H9 (cell line): ENCODE results near the gene KSR1. TPM values are rescaled to one million over a fixed set of nuclear protein-coding genes. Genes with fewer than 3 reads are reported as not detected.

ENCODE experiments used
- DNase-seq: peaks from one replicate; pipeline ENCODE4 v3.0.0-alpha.2; 2017
- H2AFZ ChIP-seq: one replicate; pipeline ENCODE4 v1.6.1; 2013; ENCODE audit warnings: mild to moderate bottlenecking, low read length, control low read depth, moderate library complexity
- H2AK5ac ChIP-seq: 2 replicates; pipeline ENCODE4 v1.6.1; 2013; ENCODE audit warnings: low read length, control low read depth, mixed read lengths; ENCODE audit not compliant: insufficient read length
- H2BK120ac ChIP-seq: one replicate; pipeline ENCODE4 v1.6.1; 2013; ENCODE audit warnings: low read depth, mild to moderate bottlenecking, low read length, control low read depth, inconsistent platforms; ENCODE audit not compliant: poor library complexity, severe bottlenecking
- H2BK12ac ChIP-seq: 2 replicates; pipeline ENCODE4 v1.6.1; 2013; ENCODE audit warnings: low read length, control low read depth, mixed read lengths, low read depth; ENCODE audit not compliant: insufficient read length
- H2BK15ac ChIP-seq: 2 replicates; pipeline ENCODE4 v1.6.1; 2013; ENCODE audit warnings: low read depth, low read length, control low read depth
- H2BK20ac ChIP-seq: one replicate; pipeline ENCODE4 v1.6.1; 2013; ENCODE audit warnings: low read depth, mild to moderate bottlenecking, low read length, control low read depth, inconsistent platforms; ENCODE audit not compliant: poor library complexity, severe bottlenecking
- H2BK5ac ChIP-seq: 2 replicates; pipeline ENCODE4 v1.6.1; 2013; ENCODE audit warnings: low read length, control low read depth, mixed read lengths; ENCODE audit not compliant: insufficient read length
- H3K14ac ChIP-seq: 2 replicates; pipeline ENCODE4 v1.6.1; 2013; ENCODE audit warnings: low read length, control low read depth; ENCODE audit not compliant: insufficient read depth
- H3K18ac ChIP-seq: 2 replicates; pipeline ENCODE4 v1.6.1; 2013; ENCODE audit warnings: low read depth, mild to moderate bottlenecking, mixed read lengths, low read length, control low read depth; ENCODE audit not compliant: insufficient read length
- H3K23ac ChIP-seq: 2 replicates; pipeline ENCODE4 v1.6.1; 2013; ENCODE audit warnings: low read length, control low read depth, mixed read lengths, low read depth; ENCODE audit not compliant: insufficient read length
- H3K23me2 ChIP-seq: 2 replicates; pipeline ENCODE4 v1.6.1; 2013; ENCODE audit warnings: low read depth, mild to moderate bottlenecking, mixed read lengths, low read length, control low read depth; ENCODE audit not compliant: insufficient read length, poor library complexity, severe bottlenecking
- H3K27ac ChIP-seq: 2 replicates; pipeline ENCODE4 v1.5.1; 2013; ENCODE audit warnings: low read length, control low read depth, mixed read lengths, low read depth; ENCODE audit not compliant: insufficient read length
- H3K27me3 ChIP-seq: 2 replicates; pipeline ENCODE4 v1.6.1; 2013; ENCODE audit warnings: low read length, control low read depth, inconsistent platforms; ENCODE audit not compliant: insufficient read depth
- H3K4ac ChIP-seq: 2 replicates; pipeline ENCODE4 v1.6.1; 2013; ENCODE audit warnings: low read depth, mild to moderate bottlenecking, control low read depth, inconsistent platforms, low read length, moderate library complexity
- H3K4me1 ChIP-seq: 2 replicates; pipeline ENCODE4 v1.6.1; 2013; ENCODE audit warnings: low read length, control low read depth, inconsistent platforms; ENCODE audit not compliant: insufficient read depth
- H3K4me2 ChIP-seq: 2 replicates; pipeline ENCODE4 v1.6.1; 2013; ENCODE audit warnings: low read length, control low read depth, mixed read lengths; ENCODE audit not compliant: insufficient read length, insufficient read depth
- H3K56ac ChIP-seq: 2 replicates; pipeline ENCODE4 v1.6.1; 2013; ENCODE audit warnings: low read depth, mild to moderate bottlenecking, mixed read lengths, low read length, control low read depth; ENCODE audit not compliant: insufficient read length
- H3K79me1 ChIP-seq: 2 replicates; pipeline ENCODE4 v1.6.1; 2013; ENCODE audit warnings: low read depth, mild to moderate bottlenecking, moderate library complexity, low read length, control low read depth, inconsistent platforms; ENCODE audit not compliant: insufficient read depth, poor library complexity, severe bottlenecking
- H3K79me2 ChIP-seq: 2 replicates; pipeline ENCODE4 v1.6.1; 2013; ENCODE audit warnings: low read length, control low read depth, inconsistent platforms; ENCODE audit not compliant: insufficient read depth
- H3K9ac ChIP-seq: 2 replicates; pipeline ENCODE4 v1.6.1; 2013; ENCODE audit warnings: low read length, control low read depth, mixed read lengths; ENCODE audit not compliant: insufficient read length; ENCODE audit errors: extremely low read depth
- H3K9me3 ChIP-seq: one replicate; pipeline ENCODE4 v1.6.1; 2013; ENCODE audit warnings: low read depth, low read length, inconsistent platforms; ENCODE audit not compliant: control insufficient read depth
- H3T11ph ChIP-seq: one replicate; pipeline ENCODE4 v1.6.1; 2013; ENCODE audit warnings: mild to moderate bottlenecking, low read length, control low read depth, inconsistent platforms
- H4K20me1 ChIP-seq: one replicate; pipeline ENCODE4 v1.6.1; 2013; ENCODE audit not compliant: control insufficient read depth, insufficient read length, insufficient read depth
- H4K5ac ChIP-seq: 2 replicates; pipeline ENCODE4 v1.6.1; 2013; ENCODE audit warnings: low read depth, mild to moderate bottlenecking, mixed read lengths, low read length, control low read depth; ENCODE audit not compliant: insufficient read length
- H4K8ac ChIP-seq: replicated peaks from 2 replicates; pipeline ENCODE4 v1.6.1; 2013; ENCODE audit warnings: low read length, control low read depth, mixed read lengths, low read depth; ENCODE audit not compliant: insufficient read length
- H4K91ac ChIP-seq: 2 replicates; pipeline ENCODE4 v1.6.1; 2013; ENCODE audit warnings: low read depth, mild to moderate bottlenecking, moderate library complexity, mixed read lengths, low read length, control low read depth; ENCODE audit not compliant: insufficient read length
- H3K27ac Mint-ChIP-seq, 3 experiments: 2 replicates in 2 of 3; 3 replicates in 1 of 3; pipeline ENCODE4 v1.8.0; 2020 to 2021; ENCODE audit warnings: mixed read lengths in 3 of 3, mild to moderate bottlenecking in 1 of 3, moderate library complexity in 1 of 3
- H3K27me3 Mint-ChIP-seq: 2 replicates; pipeline ENCODE4 v1.8.0; 2021; ENCODE audit warnings: low read depth, mild to moderate bottlenecking, moderate library complexity, mixed read lengths
- H3K36me3 Mint-ChIP-seq, 3 experiments: 2 replicates in 2 of 3; 3 replicates in 1 of 3; pipeline ENCODE4 v1.8.0; 2020 to 2021; ENCODE audit warnings: low read depth in 3 of 3, mixed read lengths in 3 of 3; ENCODE audit not compliant: insufficient read depth in 1 of 3
- H3K4me1 Mint-ChIP-seq, 2 experiments: 2 replicates each; pipeline ENCODE4 v1.8.0; 2020; ENCODE audit warnings: mixed read lengths in 2 of 2
- H3K4me3 Mint-ChIP-seq, 2 experiments: 2 replicates in 1 of 2; 3 replicates in 1 of 2; pipeline ENCODE4 v1.8.0; 2020 to 2021; ENCODE audit warnings: mild to moderate bottlenecking in 2 of 2, mixed read lengths in 2 of 2, moderate library complexity in 1 of 2
- H3K9me3 Mint-ChIP-seq, 2 experiments: 2 replicates in 1 of 2; 3 replicates in 1 of 2; pipeline ENCODE4 v1.8.0; 2020; ENCODE audit warnings: mild to moderate bottlenecking in 2 of 2, mixed read lengths in 2 of 2, moderate library complexity in 1 of 2
- CTCF ChIP-seq: fragments of 200-600 bp; sonication (generic); conservative IDR thresholded peaks from 3 replicates; pipeline ENCODE4 v1.8.0; 2021; ENCODE audit warnings: antibody characterized with exemption, mild to moderate bottlenecking
- WGBS: extraction: QIAGEN DNeasy Blood & Tissue Kit; methylation state at CpG from one replicate; pipeline ENCODE4 v1.1.7; 2013; ENCODE audit warnings: missing lambda C conversion rate, low lambda C conversion rate, mixed read lengths; ENCODE audit not compliant: insufficient read length; ENCODE audit errors: extremely low coverage; 5-methylcytosine and 5-hydroxymethylcytosine counted together
- total RNA-seq: library from RNA; stranded (reverse); gene quantifications from 2 replicates; pipeline ENCODE4 v1.2.1, GENCODE V29; 2021

The KSR1 gene
- total RNA-seq, 1 experiment from 2014 or later: 44.9 TPM

GRCh38 chr17:27449988-27450387 is 6.3 kb upstream of the KSR1 start:
- no peaks in the 10 kb centered on the region for H3K27me3 ChIP-seq
- Mint-ChIP-seq H3K9me3 (no peaks in the 10 kb centered on the region), H3K27me3 (peaks cover 14% of the 10 kb centered on the region), H3K4me1 (peaks cover under 1 to 3% of the 10 kb centered on the region in 2 experiments), H3K27ac (no peak overlapping the region), H3K36me3 (no peaks in the 10 kb centered on the region), H3K4me3 (no peak overlapping the region)
- no peak overlapping the region for H3K56ac ChIP-seq
- no peaks in the 10 kb centered on the region for H3K4me1 ChIP-seq
- H3K79me1 ChIP-seq: no peaks in the 10 kb centered on the region
- no peak overlapping the region for H3K23ac ChIP-seq
- no peaks in the 10 kb centered on the region for H3K9me3 ChIP-seq
- H2BK5ac ChIP-seq: no peak overlapping the region
- no peak overlapping the region for H3K9ac ChIP-seq
- H3K4me2 ChIP-seq: no peak overlapping the region
- H3T11ph ChIP-seq: no peak overlapping the region
- no peak overlapping the region for H3K4ac ChIP-seq
- no peak overlapping the region for H2BK120ac ChIP-seq
- H4K5ac ChIP-seq: no peak overlapping the region
- H2BK12ac ChIP-seq: no peak overlapping the region
- WGBS: no CpG with 5 or more reads among the region's 5 CpGs
- no peaks in the 10 kb centered on the region for H3K79me2 ChIP-seq
- H4K8ac ChIP-seq: no peak overlapping the region
- no peaks in the 10 kb centered on the region for H3K23me2 ChIP-seq
- H2BK20ac ChIP-seq: no peak overlapping the region
- H3K18ac ChIP-seq: no peak overlapping the region
- no peaks in the 10 kb centered on the region for H4K20me1 ChIP-seq
- H2AFZ ChIP-seq: no peak overlapping the region
- no peak overlapping the region for H2AK5ac ChIP-seq
- H4K91ac ChIP-seq: no peak overlapping the region
- H3K14ac ChIP-seq: no peak overlapping the region
- H3K27ac ChIP-seq: no peak overlapping the region
- H2BK15ac ChIP-seq: no peak overlapping the region
- DNase-seq: no peak
- no peak for TF ChIP-seq CTCF
